Fibroblast of peridontal ligament (primary cell): ENCODE data around the gene SMIM7.
"Not testable (repeated sequence)": the region's sequence is repeated elsewhere in the genome, so short reads cannot be mapped to it uniquely, and the experiment has no call there.

Source experiments
- DNase-seq: peaks from one replicate; pipeline ENCODE4 v3.0.0-alpha.2; 2010; ENCODE audit errors: extremely low read depth

Gene SMIM7

DNA sequence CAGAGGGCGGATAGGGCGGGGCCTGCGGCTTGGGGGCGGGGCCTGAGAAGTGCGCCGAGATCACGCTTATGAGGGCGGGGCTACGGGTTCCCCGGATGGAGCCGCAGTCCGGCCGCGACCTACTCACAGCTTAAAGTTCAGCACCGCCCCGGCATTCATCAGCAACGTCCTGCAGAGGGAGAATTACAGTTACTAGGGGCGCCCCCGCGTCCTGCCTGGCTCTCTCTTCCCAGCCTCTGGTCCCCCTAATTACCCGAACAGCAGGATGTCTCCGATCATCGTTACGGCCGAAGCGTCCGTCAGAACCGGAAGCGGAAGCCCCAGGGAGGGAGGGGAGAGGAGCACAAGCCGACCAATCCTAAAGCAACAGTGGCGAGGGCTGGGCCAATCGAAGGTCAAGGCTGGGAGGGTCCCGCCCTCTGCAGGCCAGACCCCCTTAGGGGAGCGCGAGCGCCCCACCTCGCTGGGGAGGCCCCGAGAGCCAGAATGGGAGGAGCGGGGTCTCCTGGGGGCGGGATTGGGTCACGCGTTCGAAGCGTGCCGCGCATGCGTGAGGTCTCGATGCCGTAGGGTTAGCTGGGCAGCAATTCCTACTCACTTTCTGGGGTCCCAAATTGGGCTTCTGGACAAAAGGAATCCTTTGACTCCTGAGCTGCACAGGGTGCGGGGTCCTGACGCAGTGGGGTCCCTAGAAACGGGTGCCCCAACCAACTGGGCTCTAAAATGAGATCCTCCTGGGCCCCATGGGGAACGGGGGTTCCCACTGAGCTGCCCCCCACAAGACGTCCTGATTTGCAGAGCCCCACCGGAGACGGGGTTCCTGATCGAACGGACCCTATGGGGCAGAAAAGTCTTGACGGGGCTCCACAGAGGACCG, at the start of gene SMIM7:
Gene SMIM7 (minus strand): TSS at position 313 of the 877 bp plus-strand sequence. CDS start 34 bp downstream, at position 279.
- peak; percentile 98 for DNase-seq

DNA sequence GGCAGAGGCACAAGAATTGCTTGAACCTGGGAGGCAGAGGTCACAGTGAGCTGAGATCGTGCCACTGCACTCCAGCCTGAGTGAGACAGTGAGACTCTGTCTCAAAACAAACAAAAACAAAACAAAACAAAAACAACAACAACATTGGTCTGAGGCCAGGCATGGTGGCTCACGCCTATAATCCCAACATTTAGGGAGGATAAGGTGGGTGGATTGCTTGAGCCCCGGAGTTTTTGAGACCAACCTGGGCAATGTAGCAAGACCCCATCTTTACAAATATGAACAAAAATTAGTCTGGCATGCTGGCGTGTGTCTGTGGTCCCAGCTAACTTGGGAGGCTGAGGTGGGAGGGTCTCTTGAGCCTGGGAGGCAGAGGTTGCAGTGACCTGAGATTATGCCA, 43.7 kb upstream of the SMIM7 start:
- DNase-seq, result no peak

- peak; percentile 68 for DNase-seq
Measured at GRCh38 chr19:16702123-16702522, 42.2 kb upstream of the SMIM7 start.

DNA sequence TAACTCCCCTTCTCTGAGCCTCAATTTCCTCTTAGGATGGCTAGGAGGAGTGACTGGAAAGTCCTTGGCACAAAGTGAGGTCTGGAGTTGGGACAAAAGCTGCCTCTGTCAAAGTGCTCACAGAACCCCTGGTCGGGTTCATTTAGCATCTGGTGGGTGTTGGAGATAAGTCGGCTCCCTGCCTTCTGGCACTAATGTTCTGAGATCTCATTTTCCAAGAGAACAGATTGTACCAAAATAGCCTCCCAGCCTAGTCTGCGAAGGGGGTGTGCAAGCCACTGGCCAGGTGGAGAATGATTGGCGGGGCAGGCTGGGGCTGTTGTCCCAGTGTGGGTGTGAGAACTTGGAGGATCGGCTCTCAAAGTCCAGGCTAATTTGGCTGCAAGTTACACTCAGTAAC, 39.0 kb upstream of the SMIM7 start:
- no peak for DNase-seq

DNA sequence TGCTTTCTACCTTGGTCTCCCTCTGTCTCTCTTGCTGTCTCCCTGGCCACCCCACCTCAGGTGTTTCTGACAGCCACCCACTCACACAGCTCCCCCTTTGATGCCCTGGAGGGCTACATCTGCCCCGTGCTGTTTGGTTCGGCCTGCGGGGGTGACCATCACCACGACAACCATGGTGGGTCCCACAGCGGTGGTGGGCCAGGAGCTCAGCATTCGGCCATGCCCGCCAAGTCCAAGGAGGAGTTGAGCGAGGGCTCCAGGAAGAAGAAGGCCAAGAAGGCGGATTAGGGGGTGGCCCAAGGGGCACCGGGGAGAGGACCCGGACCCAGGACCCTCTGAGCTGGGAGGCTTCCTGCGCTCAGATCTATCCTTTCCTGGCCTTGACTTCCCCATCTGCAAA, 28.1 kb upstream of the SMIM7 start:
- no peak for DNase-seq

GRCh38 chr19:16684216-16684615, 24.3 kb upstream of the SMIM7 start:
- DNase-seq, result no peak

DNA sequence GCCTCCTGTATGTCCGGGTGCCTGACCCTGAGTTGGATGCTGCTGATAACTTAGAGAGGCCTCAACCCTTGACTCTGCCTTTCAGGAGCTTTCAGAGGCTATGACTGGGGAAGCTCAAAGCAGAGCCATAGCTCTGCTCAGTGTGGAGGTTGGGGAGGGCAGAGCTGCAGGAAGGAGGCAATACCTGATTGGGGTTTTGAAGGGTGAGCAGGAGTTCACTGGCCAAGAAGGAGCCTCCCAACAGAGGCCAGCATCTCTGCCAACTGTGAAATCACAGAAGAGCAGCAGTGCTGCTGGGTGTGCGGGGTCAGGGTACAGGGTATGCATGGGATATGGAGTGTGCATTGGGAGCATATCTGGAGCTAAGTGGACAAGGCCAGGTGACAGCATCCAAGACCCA, 22.6 kb upstream of the SMIM7 start:
- no peak for DNase-seq

- no peak for DNase-seq
Measured at GRCh38 chr19:16679811-16680210, 19.9 kb upstream of the SMIM7 start.

GRCh38 chr19:16678498-16678897, 18.6 kb upstream of the SMIM7 start:
- DNase-seq, result no peak

DNA sequence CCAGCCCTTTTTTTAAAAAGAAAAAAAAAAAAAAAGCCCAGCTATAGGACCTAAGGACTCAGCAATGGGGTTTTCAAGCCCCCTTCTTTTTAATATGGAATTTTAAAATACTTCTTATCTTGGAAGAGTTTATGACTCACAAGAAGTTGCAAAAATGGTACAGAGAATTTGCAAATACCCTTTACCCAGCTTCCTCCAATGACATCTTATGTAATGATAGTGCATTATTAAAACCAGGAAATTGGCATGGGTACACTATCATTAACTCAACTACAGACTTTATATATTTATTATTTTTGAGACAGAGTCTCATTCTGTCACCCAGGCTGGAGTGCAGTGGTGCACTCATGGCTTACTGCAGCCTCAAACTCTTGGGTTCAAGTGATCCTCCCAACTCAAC, 17.1 kb upstream of the SMIM7 start:
- DNase-seq, result no peak

- no peak for DNase-seq
Measured at GRCh38 chr19:16676101-16676798, 16.3 kb upstream of the SMIM7 start.

GRCh38 chr19:16673839-16674238, 13.9 kb upstream of the SMIM7 start:
- DNase-seq, result not testable (repeated sequence)

GRCh38 chr19:16673231-16673630, 13.3 kb upstream of the SMIM7 start:
- DNase-seq, result no peak

DNA sequence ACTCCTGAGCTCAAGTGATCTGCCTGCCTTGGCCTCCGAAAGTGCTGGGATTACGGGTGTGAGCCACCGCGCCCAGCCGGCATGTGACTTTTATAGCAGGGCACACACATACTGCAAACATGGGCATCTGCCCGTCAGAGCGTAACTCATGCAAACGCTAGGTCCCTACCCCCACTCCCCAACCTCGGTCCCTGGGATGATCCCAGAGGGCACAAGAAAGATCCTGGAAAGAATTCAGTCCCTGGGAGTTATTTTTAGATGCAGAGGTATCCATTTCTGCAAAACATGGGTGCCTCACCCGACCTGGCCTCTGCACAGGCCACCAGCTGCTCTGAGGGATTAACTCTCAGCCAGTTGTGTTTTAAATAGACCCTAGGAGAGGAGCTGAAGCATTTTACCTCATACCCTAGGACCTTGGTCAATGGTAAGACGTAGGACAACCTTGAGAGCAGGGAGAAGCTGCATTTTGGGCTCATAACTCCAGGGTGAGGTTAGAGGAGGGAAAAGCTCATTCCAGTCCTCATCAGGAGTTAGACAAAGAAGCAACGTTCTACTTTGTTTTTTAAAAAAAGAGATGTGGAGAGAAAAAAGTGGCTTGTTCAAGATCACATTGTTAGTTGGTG, 11.8 kb upstream of the SMIM7 start:
- DNase-seq, result no peak

DNA sequence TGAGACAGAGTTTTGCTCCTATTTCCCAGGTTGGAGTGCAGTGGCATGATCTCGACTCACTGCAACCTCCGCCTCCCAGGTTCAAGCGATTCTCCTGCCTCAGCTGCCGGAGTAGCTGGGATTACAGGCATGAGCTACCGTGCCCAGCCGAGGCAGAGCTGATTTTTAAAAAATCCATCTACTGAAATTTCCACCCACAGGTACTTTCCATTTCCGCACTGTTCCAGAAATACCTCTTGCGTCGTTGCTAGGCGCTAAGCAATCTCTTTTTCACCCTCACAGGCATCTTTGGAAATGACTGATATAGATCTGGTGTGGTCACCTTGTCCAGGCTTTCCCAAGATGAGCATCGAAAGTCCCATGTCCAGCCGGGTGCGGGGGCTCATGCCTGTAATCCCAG, 10.3 kb upstream of the SMIM7 start:
- no peak for DNase-seq

DNA sequence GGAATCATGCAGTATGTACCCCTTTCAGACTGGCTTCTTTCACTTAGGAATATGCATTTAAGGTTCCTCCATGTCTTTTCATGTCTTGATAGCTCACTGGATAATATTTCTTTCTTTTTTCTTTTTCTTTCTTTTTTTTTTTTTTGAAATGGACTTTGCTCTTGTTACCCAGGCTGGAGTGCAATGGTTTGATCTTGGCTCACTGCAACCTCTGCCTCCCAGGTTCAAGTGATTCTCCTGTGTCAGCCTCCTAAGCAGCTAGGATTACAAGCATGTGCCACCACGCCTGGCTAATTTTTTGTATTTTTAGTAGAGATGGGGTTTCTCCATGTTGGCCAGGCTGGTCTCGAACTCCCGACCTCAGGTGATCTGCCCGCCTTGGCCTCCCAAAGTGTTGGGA, 8.8 kb upstream of the SMIM7 start:
- not testable (repeated sequence) for DNase-seq

GRCh38 chr19:16668176-16668575, 8.2 kb upstream of the SMIM7 start:
- DNase-seq, result no peak

GRCh38 chr19:16661480-16662034, 1.6 kb upstream of the SMIM7 start:
- DNase-seq, result no peak

- no peak for DNase-seq
Measured at GRCh38 chr19:16660763-16661479, 977 bp upstream of the SMIM7 start, which contains the start of gene TMEM38A. Gene TMEM38A (plus strand): TSS chr19:16661139. CDS start chr19:16661218, 79 bp downstream.

DNA sequence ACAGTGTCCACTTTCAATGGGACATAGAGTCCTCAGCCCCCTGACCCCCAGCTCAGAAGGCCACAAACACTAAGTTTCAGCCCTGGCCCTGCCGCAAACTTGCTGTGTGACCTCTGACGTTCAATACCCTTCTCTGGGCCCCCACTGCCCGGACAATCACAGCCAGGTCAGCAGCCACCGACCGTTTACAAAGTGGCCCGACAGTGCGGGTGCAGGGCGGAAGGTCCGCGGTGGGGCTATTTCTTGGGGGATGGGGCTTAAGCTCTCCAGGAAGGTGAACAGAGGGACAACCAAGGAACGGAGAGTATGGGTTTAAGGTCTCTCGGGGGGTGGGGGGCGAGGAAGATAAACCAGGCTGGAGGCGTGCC, 496 bp downstream of the SMIM7 start:
- no peak for DNase-seq

DNA sequence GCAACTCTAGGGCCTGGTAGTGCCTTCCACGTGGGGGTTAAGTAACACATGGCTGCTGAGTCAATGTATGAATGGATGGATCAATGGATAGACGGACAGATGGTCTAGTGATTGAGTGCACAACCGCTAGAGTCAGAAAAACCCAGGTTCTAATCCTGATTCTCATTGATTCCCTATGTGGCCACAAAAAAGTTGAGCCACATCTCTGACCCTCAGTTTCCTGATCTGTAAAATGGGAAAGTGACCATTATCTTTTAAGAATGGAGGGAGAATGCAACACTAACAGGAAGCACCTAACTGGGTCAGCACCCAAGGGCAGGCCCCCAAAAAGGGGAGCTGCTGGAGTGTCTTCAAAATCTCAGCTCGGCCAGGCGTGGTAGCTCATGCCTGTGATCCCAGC, 2.6 kb downstream of the SMIM7 start:
- no peak for DNase-seq

GRCh38 chr19:16655727-16656126, 4.2 kb downstream of the SMIM7 start:
- DNase-seq, result no peak
